Fibroblast of lung (primary cell): Measurements from ENCODE around the gene LDLRAD4. TPM values are rescaled to one million over a fixed set of nuclear protein-coding genes. Genes with fewer than 3 reads are reported as not detected.

Experiments
- DNase-seq, 2 donors: peaks; one replicate each; pipeline versions ENCODE4 v3.0.0 to v3.0.0-alpha.2; 2010; ENCODE audit warnings: low read depth in 2 of 2
- H2AFZ ChIP-seq: 2 replicates; pipeline ENCODE4 v1.5.1; 2012; ENCODE audit warnings: low read length, control low read depth, inconsistent platforms
- H3K27ac ChIP-seq: 2 replicates; pipeline ENCODE4 v1.5.1; 2011; ENCODE audit warnings: low read length, control low read depth; ENCODE audit not compliant: insufficient read depth
- H3K27me3 ChIP-seq: 2 replicates; pipeline ENCODE4 v1.5.1; 2011; ENCODE audit warnings: mild to moderate bottlenecking, low read length; ENCODE audit not compliant: control insufficient read depth, insufficient read depth
- H3K36me3 ChIP-seq: 2 replicates; pipeline ENCODE4 v1.5.1; 2011; ENCODE audit warnings: low read length; ENCODE audit not compliant: control insufficient read depth, insufficient read depth
- H3K4me1 ChIP-seq: 2 replicates; pipeline ENCODE4 v1.5.1; 2011; ENCODE audit warnings: low read length; ENCODE audit not compliant: control insufficient read depth, insufficient read depth; ENCODE audit errors: extremely low read depth
- H3K4me2 ChIP-seq: 2 replicates; pipeline ENCODE4 v1.5.1; 2011; ENCODE audit warnings: low read length, control low read depth; ENCODE audit not compliant: insufficient read depth; ENCODE audit errors: extremely low read depth
- H3K4me3 ChIP-seq, 4 experiments: fragments of 200-600 bp in 1 of 4; sonication (generic) in 1 of 4; replicated peaks in 1 of 4; 2 replicates each; pipeline ENCODE4 v1.5.1; 2011 to 2016; ENCODE audit warnings: low read length in 4 of 4, low read depth in 3 of 4, mild to moderate bottlenecking in 3 of 4, control low read depth in 2 of 4, inconsistent platforms in 1 of 4, mixed read lengths in 1 of 4; ENCODE audit not compliant: insufficient read depth in 1 of 4; ENCODE audit errors: control extremely low read depth in 1 of 4
- H3K79me2 ChIP-seq: 2 replicates; pipeline ENCODE4 v1.5.1; 2012; ENCODE audit warnings: mild to moderate bottlenecking, low read length, inconsistent platforms; ENCODE audit not compliant: control insufficient read depth, insufficient read depth
- H3K9ac ChIP-seq: 2 replicates; pipeline ENCODE4 v1.5.1; 2011; ENCODE audit warnings: mild to moderate bottlenecking, low read length, control low read depth; ENCODE audit not compliant: insufficient read depth
- H3K9me3 ChIP-seq: 2 replicates; pipeline ENCODE4 v1.5.1; 2012; ENCODE audit warnings: low read depth, low read length; ENCODE audit not compliant: control insufficient read depth, insufficient read depth
- H4K20me1 ChIP-seq: 2 replicates; pipeline ENCODE4 v1.5.1; 2011; ENCODE audit warnings: low read length; ENCODE audit not compliant: control insufficient read depth, insufficient read depth; ENCODE audit errors: extremely low read depth
- CTCF ChIP-seq, 2 donors: IDR thresholded peaks in 1 of 2; conservative IDR thresholded peaks in 1 of 2; 1 replicate in 1 of 2; 2 replicates in 1 of 2; pipeline ENCODE4 v1.5.1; 2011 to 2012; ENCODE audit warnings: low read length in 2 of 2, control low read depth in 1 of 2, inconsistent platforms in 1 of 2, low read depth in 1 of 2, mild to moderate bottlenecking in 1 of 2
- EZH2 ChIP-seq: IDR thresholded peaks from 2 replicates; pipeline ENCODE4 v1.5.1; 2012; ENCODE audit warnings: low read length, control low read depth, mild to moderate bottlenecking; ENCODE audit errors: missing control alignments
- polyA plus RNA-seq, 2 donors: library from polyadenylated mRNA; depleted of rRNA in 1 of 2; stranded (reverse) in 1 of 2; unstranded in 1 of 2; fragments of >200 nt; gene quantifications; 2 replicates each; pipeline ENCODE4 v1.2.1, GENCODE V29; 2011 to 2012; ENCODE audit warnings: missing spikeins in 1 of 2
- total RNA-seq: library from RNA; depleted of rRNA; stranded (reverse); fragments of >200 nt; gene quantifications from 2 replicates; pipeline ENCODE4 v1.2.1, GENCODE V29; 2014

Gene LDLRAD4
- total and polyA plus RNA-seq, 2 donors (not counting 1 experiment from before 2014, with no cell fraction given) = not detected

GRCh38 chr18:13369756-13370510 lies 151.4 kb downstream of the LDLRAD4 start:
- H3K9me3 ChIP-seq = no peaks in the 10 kb centered on the region
- TF ChIP-seq EZH2 = no peak
- TF ChIP-seq CTCF (conservative IDR thresholded peaks at IDR 0.05 in 1 of 2, IDR thresholded peaks at IDR 0.05 in 1 of 2; ENCODE audit: low read depth in 1 of 2, low read length in 2 of 2) = no peak

GRCh38 chr18:13370995-13371625 lies 152.6 kb downstream of the LDLRAD4 start:
- H3K9me3 ChIP-seq = no peaks in the 10 kb centered on the region

More at GRCh38 chr18:13369756-13370510, 151.4 kb downstream of the LDLRAD4 start:
- no peaks in the 10 kb centered on the region for H3K4me1 ChIP-seq
- no peaks in the 10 kb centered on the region for H4K20me1 ChIP-seq
- peak in 1 of 2 donors; percentile 80 for DNase-seq
- H3K36me3 ChIP-seq = no peaks in the 10 kb centered on the region
- no peak overlapping the region for H3K4me3 ChIP-seq
- no peak overlapping the region for H3K4me2 ChIP-seq
- H3K27ac ChIP-seq = no peak overlapping the region
- no peaks in the 10 kb centered on the region for H3K27me3 ChIP-seq
- H3K79me2 ChIP-seq = no peaks in the 10 kb centered on the region
- H3K9ac ChIP-seq = no peak overlapping the region
- no peak overlapping the region for H2AFZ ChIP-seq

More at GRCh38 chr18:13370995-13371625, 152.6 kb downstream of the LDLRAD4 start:
- no peak for DNase-seq
- no peak overlapping the region for H3K27ac ChIP-seq
- H3K4me3 ChIP-seq = no peak overlapping the region
- no peak overlapping the region for H3K4me2 ChIP-seq
- no peaks in the 10 kb centered on the region for H3K79me2 ChIP-seq
- H3K27me3 ChIP-seq = no peaks in the 10 kb centered on the region
- H3K36me3 ChIP-seq = no peaks in the 10 kb centered on the region
- H3K4me1 ChIP-seq = peaks cover 6% of the 10 kb centered on the region
- no peaks in the 10 kb centered on the region for H4K20me1 ChIP-seq
- H2AFZ ChIP-seq = no peak overlapping the region
- H3K9ac ChIP-seq = no peak overlapping the region
- no peak for TF ChIP-seq EZH2
- TF ChIP-seq CTCF (conservative IDR thresholded peaks at IDR 0.05 in 1 of 2, IDR thresholded peaks at IDR 0.05 in 1 of 2; ENCODE audit: low read depth in 1 of 2, low read length in 2 of 2) = no peak
